IPS DF 4.7 (cell line): ENCODE measurements around the gene JPH3.

Experiments
- DNase-seq: peaks from one replicate; pipeline ENCODE4 v3.0.0-alpha.2; 2013; ENCODE audit warnings: low spot score; ENCODE audit errors: extremely low read depth

The JPH3 gene

GRCh38 chr16:87652799-87653198 lies 50.5 kb downstream of the JPH3 start:
- no peak for DNase-seq

GRCh38 chr16:87653234-87653633 lies 50.9 kb downstream of the JPH3 start:
- no peak for DNase-seq

DNA sequence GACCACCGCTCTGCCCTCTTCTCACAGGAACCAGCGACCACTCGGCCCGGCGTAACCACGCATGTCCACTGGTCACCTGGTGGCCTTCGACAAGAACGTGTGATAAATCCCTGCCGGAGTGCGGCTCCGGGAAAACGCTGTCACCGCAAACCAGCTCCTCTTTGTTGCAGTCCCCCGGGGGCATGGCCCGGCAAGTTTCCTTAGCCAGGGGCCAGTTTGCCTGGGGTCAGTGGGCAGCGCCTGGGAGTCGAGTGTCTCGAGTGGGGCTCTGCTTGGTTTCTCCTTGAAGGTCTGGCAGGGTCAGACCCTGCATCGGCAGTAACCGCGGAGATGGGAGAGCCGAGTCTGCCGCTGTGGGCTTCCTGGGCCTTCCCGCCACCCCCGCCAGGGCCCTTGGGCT lies 52.5 kb downstream of the JPH3 start:
- DNase-seq = no peak

DNA sequence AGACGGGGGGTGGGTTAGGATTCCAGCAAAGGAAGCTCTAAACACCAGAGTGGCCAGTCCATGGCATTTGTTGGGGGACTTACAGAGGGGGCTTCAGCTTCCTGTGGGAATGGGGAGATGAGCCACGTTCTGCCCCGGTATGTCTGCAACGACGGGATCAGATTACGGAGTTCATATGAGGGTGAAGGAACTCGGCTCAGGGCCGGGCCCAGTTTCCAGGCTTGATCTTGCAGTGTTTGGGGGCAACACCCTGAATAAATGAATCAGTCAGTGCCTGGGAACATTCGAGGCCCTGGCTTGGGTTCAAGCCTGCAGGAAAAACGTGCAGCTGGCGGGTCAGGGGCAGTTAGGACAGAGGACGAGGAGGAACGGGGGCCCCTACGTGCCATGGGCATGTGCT lies 54.0 kb downstream of the JPH3 start:
- DNase-seq = no peak

GRCh38 chr16:87657621-87658192 lies 55.4 kb downstream of the JPH3 start:
- DNase-seq = no peak

- DNase-seq = no peak
Measured at GRCh38 chr16:87658564-87659225, 56.4 kb downstream of the JPH3 start.

DNA sequence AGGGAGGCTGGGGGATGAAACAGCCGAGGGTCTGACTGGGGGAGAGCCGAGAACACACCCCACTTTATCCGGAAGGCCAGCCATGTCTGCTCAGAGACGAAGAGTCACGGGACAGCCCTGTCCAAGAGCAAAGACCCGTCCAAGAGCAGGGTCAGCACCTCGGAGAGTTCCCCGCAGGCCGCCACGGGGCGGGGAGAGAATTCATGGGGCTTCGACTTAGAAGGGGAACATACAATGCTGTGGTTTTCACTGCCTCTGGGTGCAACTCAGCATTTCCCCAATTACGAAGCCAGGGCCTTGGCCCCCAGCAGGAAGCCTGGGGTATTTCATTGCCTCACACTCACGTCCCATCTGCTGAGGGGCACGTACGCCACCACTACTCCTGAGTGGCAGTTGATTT lies 59.3 kb downstream of the JPH3 start:
- no peak for DNase-seq

- DNase-seq = no peak
Measured at GRCh38 chr16:87662254-87663204, 60.2 kb downstream of the JPH3 start.

GRCh38 chr16:87664792-87665191 lies 62.5 kb downstream of the JPH3 start:
- no peak for DNase-seq

GRCh38 chr16:87665193-87665592 lies 62.9 kb downstream of the JPH3 start:
- DNase-seq = no peak

- DNase-seq = no peak
Measured at GRCh38 chr16:87666919-87667318, 64.6 kb downstream of the JPH3 start.

- no peak for DNase-seq
Measured at GRCh38 chr16:87667443-87667842, 65.1 kb downstream of the JPH3 start.

- DNase-seq = no peak
Measured at GRCh38 chr16:87667946-87668345, 65.6 kb downstream of the JPH3 start.

DNA sequence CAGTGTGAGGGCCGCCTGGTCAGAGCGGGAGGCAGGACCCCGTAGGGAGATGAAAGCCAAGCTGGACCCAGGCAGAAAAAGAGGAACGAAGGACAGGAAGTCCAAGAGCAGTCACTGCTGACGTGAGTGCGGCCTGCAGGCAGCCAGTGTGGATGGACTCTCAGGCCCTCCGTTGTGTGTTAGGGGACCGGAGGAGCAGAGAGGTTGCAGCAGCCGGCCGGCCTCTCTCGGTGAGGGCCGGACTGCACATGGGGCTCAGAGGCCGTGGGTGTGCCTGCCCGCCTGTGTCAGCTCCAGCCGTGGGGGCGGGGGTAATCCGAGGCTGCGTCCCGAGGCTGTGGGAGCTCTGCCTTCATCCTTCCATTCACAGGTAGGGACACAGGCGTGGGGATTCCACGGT lies 67.4 kb downstream of the JPH3 start:
- no peak for DNase-seq

GRCh38 chr16:87671221-87671620 lies 68.9 kb downstream of the JPH3 start:
- no peak for DNase-seq

DNA sequence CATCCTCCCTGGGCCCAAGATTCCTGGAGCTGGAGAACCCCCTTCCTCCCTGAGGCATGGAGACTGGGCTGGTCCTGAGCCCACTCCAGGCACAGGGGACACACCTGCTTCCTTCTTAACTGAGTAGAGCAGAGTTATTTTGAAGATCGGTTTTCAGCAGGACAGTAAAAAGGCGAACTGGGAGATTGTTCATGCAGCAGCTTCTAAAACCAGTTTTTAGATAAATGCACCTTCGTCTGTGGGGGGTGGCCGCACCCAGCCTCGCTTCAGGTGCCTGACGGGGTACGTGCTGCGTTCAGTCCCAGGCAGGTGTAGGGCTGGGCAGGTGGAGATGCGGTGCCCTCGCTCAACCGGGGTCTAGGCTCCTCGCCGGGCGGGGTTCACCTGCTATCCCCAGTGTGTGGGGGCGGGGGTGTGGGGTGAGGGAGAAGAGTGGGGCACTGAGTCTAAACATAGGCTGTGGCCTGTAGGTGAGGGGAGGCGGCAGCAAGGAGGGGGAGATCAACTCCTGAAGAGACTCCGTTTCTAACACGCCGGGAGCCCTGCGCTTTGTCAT lies 69.5 kb downstream of the JPH3 start:
- no peak for DNase-seq

DNA sequence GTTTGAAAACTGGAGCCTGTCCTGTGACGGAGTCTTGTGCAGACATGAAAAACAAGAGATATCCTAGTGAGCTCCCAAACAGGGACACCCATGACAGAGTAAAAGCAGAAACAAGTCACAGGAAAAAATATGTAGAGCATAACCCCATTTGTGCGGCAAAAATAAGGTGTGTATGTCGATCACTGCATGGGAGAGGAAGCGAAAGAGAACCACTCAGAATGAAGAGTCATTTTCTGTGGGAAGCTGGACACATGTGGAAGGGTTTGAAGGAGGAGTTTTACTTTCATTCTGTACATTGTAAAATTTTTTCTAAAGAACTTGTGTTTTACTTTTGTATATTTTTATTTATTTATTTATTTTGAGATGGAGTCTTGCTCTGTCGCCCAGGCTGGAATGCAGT lies 72.1 kb downstream of the JPH3 start:
- no peak for DNase-seq

DNA sequence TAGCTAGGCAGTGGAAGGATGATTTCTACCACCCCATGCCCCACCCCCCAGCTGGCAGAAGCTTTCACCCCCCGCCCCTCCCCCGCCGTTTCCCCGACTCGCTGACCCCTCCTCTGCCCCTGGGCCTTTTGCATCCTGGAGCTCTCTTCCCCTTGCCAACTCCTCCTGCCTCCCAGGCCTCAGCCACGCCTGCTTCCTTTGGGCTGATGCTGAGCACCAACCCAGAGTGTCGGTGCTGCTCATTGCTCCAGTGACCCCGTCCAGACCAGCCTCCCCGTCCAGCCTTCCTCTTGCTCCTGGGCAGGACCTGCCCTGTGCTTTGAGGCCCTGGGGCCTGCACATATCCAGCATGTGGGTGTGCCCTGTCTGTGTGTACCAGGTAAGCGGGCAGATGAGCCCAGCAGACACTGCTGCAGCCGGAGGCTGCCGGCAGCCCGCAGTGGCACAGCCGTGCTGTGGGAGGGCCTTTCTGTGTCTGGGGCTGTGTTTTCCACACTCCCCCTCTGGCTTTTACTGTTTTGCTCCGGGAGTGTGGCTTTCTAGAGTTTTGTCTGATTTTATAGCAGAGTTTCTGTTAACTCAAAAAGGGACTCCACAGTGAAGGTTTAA lies 72.9 kb downstream of the JPH3 start:
- DNase-seq = no peak

GRCh38 chr16:87677830-87678229 lies 75.5 kb downstream of the JPH3 start:
- DNase-seq = no peak

DNA sequence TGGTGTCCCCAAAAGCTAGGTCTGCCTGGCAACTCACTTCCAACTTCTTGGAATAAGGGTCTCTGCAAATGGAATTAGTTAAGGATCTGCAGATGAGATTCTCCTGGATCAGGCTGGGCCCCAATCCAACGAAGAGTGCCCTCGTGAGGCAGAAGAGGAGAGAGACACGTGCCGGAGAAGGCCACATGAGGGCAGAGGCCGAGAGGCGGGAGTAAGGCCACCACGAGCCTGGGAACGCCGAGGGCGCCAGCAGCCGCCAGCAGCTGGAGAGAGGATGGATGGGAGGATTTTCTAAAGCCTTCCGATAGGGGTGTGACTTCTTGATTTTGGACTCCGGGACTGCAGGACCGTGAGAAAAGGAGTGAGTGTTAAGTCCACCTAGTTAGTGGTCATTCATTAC lies 76.3 kb downstream of the JPH3 start:
- DNase-seq = no peak

- DNase-seq = no peak
Measured at GRCh38 chr16:87679593-87680271, 77.4 kb downstream of the JPH3 start.
